K562 (cell line): ENCODE measurements around the gene LPCAT2. TPM values are rescaled to one million over a fixed set of nuclear protein-coding genes. Genes with fewer than 3 reads are reported as not detected.

ENCODE experiments used
- ATAC-seq: fragments of 200-7000 bp; cut with Tn5 transposase; 3 replicates; pipeline ENCODE4 v1.9.1; 2020; ENCODE audit warnings: moderate library complexity
- BruUV-seq: library from RNA; stranded (reverse); fragments of 400-500 nt; replicated peaks from 2 replicates; lab custom pipeline; 2021; lab: Mats Ljungman, UMichigan
- CTCF ChIA-PET: fragments of 300-600 bp; formaldehyde crosslinking; extraction: SDS; loops from one replicate; lab custom pipeline; 2021; ENCODE audit warnings: low intra/inter-chr PET ratio; lab: Yijun Ruan, JAX
- POLR2A ChIA-PET: fragments of 300-600, 350-650 bp; sonication (Branson Sonifier 250); formaldehyde crosslinking; extraction: SDS; loops from one replicate; lab custom pipeline; 2021; ENCODE audit warnings: antibody characterized with exemption, inconsistent platforms; lab: Yijun Ruan, JAX
- DNase-seq, 4 experiments: peaks; one replicate each; pipeline versions ENCODE4 v3.0.0 to v3.0.0-alpha.2; 2011 to 2018; ENCODE audit warnings: low spot score in 3 of 4, mixed read lengths in 3 of 4; ENCODE audit errors: extremely low read depth in 1 of 4
- FAIRE-seq: peaks from 2 replicates; lab custom pipeline; 2011; peaks lifted over from hg19 to GRCh38; lab: Jason Lieb, UNC
- H2AFZ ChIP-seq: 2 replicates; pipeline ENCODE4 v1.6.0; 2011; ENCODE audit warnings: low read depth, low read length, control low read depth, inconsistent platforms
- H3K27ac ChIP-seq: fragments of 200-600 bp; 3 replicates; pipeline ENCODE4 v1.8.0; 2011; ENCODE audit warnings: low read depth, mild to moderate bottlenecking, control low read depth, inconsistent platforms, low read length, moderate library complexity, mixed read lengths; ENCODE audit errors: extremely low read depth
- H3K27me3 ChIP-seq, 2 experiments: fragments of 300-600 bp in 1 of 2; 2 replicates in 1 of 2; 3 replicates in 1 of 2; pipeline versions ENCODE4 v1.6.0 to v1.8.0; 2011; ENCODE audit warnings: inconsistent platforms in 2 of 2, low read length in 2 of 2, mild to moderate bottlenecking in 1 of 2, mixed read lengths in 1 of 2, moderate library complexity in 1 of 2; ENCODE audit not compliant: control insufficient read depth in 2 of 2, insufficient read depth in 2 of 2
- H3K36me3 ChIP-seq: fragments of 300-600 bp; 3 replicates; pipeline ENCODE4 v1.8.0; 2011; ENCODE audit warnings: mild to moderate bottlenecking, low read length, inconsistent platforms; ENCODE audit not compliant: control insufficient read depth, insufficient read depth
- H3K4me1 ChIP-seq, 2 experiments: fragments of 200-600 bp in 1 of 2; replicated peaks in 1 of 2; 2 replicates in 1 of 2; 3 replicates in 1 of 2; pipeline versions ENCODE4 v1.5.1 to v1.8.0; 2011; ENCODE audit warnings: inconsistent platforms in 2 of 2, low read length in 2 of 2, mild to moderate bottlenecking in 1 of 2, mixed read lengths in 1 of 2, moderate library complexity in 1 of 2; ENCODE audit not compliant: control insufficient read depth in 2 of 2, insufficient read depth in 2 of 2
- H3K4me2 ChIP-seq: 2 replicates; pipeline ENCODE4 v1.6.1; 2011; ENCODE audit warnings: low read length, control low read depth, inconsistent platforms, mixed read lengths; ENCODE audit not compliant: insufficient read depth
- H3K4me3 ChIP-seq: fragments of 200-600 bp; sonication (generic), shearing (Covaris generic); 2 replicates; pipeline ENCODE4 v1.5.1; 2016; ENCODE audit warnings: control low read depth, inconsistent platforms
- H3K79me2 ChIP-seq: fragments of 200-600 bp; 3 replicates; pipeline ENCODE4 v1.8.0; 2011; ENCODE audit warnings: low read length, inconsistent platforms; ENCODE audit not compliant: control insufficient read depth, insufficient read depth
- H3K9ac ChIP-seq, 2 experiments: 2 replicates each; pipeline versions ENCODE4 v1.6.0 to v1.6.1; 2011; ENCODE audit warnings: low read depth in 2 of 2, low read length in 2 of 2, control low read depth in 1 of 2, inconsistent platforms in 1 of 2, mild to moderate bottlenecking in 1 of 2, mixed read lengths in 1 of 2; ENCODE audit not compliant: insufficient read depth in 1 of 2
- H3K9me1 ChIP-seq: one replicate; pipeline ENCODE4 v1.6.0; 2011; ENCODE audit warnings: inconsistent platforms, mild to moderate bottlenecking, low read length, moderate library complexity; ENCODE audit not compliant: control insufficient read depth, insufficient read depth
- H3K9me3 ChIP-seq: replicated peaks from 2 replicates; pipeline ENCODE4 v1.5.1; 2011; ENCODE audit warnings: low read depth, low read length, inconsistent platforms; ENCODE audit not compliant: control insufficient read depth, insufficient read depth
- H4K20me1 ChIP-seq: replicated peaks from 2 replicates; pipeline ENCODE4 v1.6.1; 2011; ENCODE audit warnings: low read length, inconsistent platforms, mixed read lengths; ENCODE audit not compliant: control insufficient read depth, insufficient read depth
- GATAD2A ChIP-seq: fragments of 450-650 bp; IDR thresholded peaks from 2 replicates; pipeline ENCODE4 v1.6.1; 2017
- HCFC1 ChIP-seq: IDR thresholded peaks from 2 replicates; pipeline ENCODE4 v1.6.1; 2012; ENCODE audit warnings: low read depth, low read length, improper control_type of control experiment
- HMGXB4 ChIP-seq: sonication (generic); formaldehyde crosslinking; IDR thresholded peaks from 2 replicates; pipeline ENCODE4 v1.8.1; 2023; ENCODE audit warnings: mild to moderate bottlenecking, missing genetic modification reagents
- KLF6 ChIP-seq: fragments of 250-450 bp; sonication (Bioruptor Pico); IDR thresholded peaks from 2 replicates; pipeline ENCODE4 v1.4.0; 2020; ENCODE audit warnings: mild to moderate bottlenecking, moderate library complexity, borderline replicate concordance
- NCOA6 ChIP-seq: fragments of 450-650 bp; IDR thresholded peaks from 2 replicates; pipeline ENCODE4 v1.6.1; 2017; ENCODE audit warnings: mild to moderate bottlenecking
- PTTG1 ChIP-seq: fragments of 450-650 bp; IDR thresholded peaks from 2 replicates; pipeline ENCODE4 v1.6.1; 2016; ENCODE audit warnings: low read depth, mild to moderate bottlenecking, missing genetic modification characterization, missing compliant biosample characterization
- REST ChIP-seq, 2 experiments: fragments of 450-650 bp; formaldehyde crosslinking in 1 of 2; IDR thresholded peaks; 2 replicates each; pipeline versions ENCODE4 v1.4.0 to v1.6.1; 2014 to 2020; ENCODE audit warnings: mild to moderate bottlenecking in 2 of 2, borderline replicate concordance in 1 of 2, low read depth in 1 of 2
- SAFB2 ChIP-seq: fragments of 200-400 bp; formaldehyde crosslinking; IDR thresholded peaks from 2 replicates; pipeline ENCODE4 v1.6.1; 2018; ENCODE audit warnings: borderline replicate concordance, low read length, low read depth, moderate library complexity; ENCODE audit not compliant: severe bottlenecking
- SETDB1 ChIP-seq: IDR thresholded peaks from one replicate; pipeline ENCODE4 v1.6.1; 2012; ENCODE audit warnings: low read length, control low read depth, inconsistent platforms
- ZNF384 ChIP-seq: IDR thresholded peaks from 2 replicates; pipeline ENCODE4 v1.6.1; 2012; ENCODE audit warnings: low read depth, low read length, improper control_type of control experiment
- WGBS: fragments of 100-300 bp; shearing (Covaris generic); methylation state at CpG from one replicate; pipeline ENCODE4 v1.1.6; 2016; ENCODE audit warnings: low coverage, mixed read lengths; ENCODE audit not compliant: insufficient coverage; ENCODE audit errors: missing lambda C conversion rate; 5-methylcytosine and 5-hydroxymethylcytosine counted together
- in situ Hi-C: fragments of 300-500 bp; cut with MboI; formaldehyde crosslinking; loops from 4 replicates; pipeline ENCODE4 v1.15.0; 2018; ENCODE audit warnings: inconsistent platforms, mixed read lengths
- intact Hi-C: fragments of 100-400 bp; cut with micrococcal nuclease; formaldehyde crosslinking; loops from 2 replicates; pipeline ENCODE4 v1.14.2; 2022
- polyA plus RNA-seq, 8 experiments: library from polyadenylated mRNA; depleted of rRNA in 4 of 8; stranded (reverse) in 5 of 8; unstranded in 3 of 8; fragments of >200 nt; fragmentation: Nextera tagmentation in 2 of 8; fragmentation: Illumina TruSeq in 1 of 8; extraction: Ambion mirVana in 2 of 8; extraction: Trizol in 1 of 8; gene quantifications; 2 replicates each; pipeline versions ENCODE4 v1.2.1 to v1.2.3, GENCODE V29; 2011 to 2014; ENCODE audit warnings: inconsistent platforms in 1 of 8, missing spikeins in 1 of 8
- total RNA-seq, 7 experiments: library from RNA; depleted of rRNA in 6 of 7; stranded (reverse); fragments of >200 nt in 6 of 7; fragmentation: Illumina TruSeq in 2 of 7; extraction: Trizol in 2 of 7; gene quantifications; 2 replicates each; pipeline versions ENCODE4 v1.2.1 to v1.2.3, GENCODE V29; 2011 to 2021; ENCODE audit warnings: low replicate concordance in 1 of 7
- TF ChIP-seq, protein P1 (sequence below): fragments of 250-450 bp; sonication (Bioruptor Pico); IDR thresholded peaks from 2 replicates; pipeline ENCODE4 v1.5.0; 2022; ENCODE audit warnings: mild to moderate bottlenecking

Gene LPCAT2
- total and polyA plus RNA-seq, 9 of the 15 experiments (the other 6 are each of a cell fraction or from before 2014, with no cell fraction given), result 2.9 to 15.0 (median 7.3) TPM

DNA sequence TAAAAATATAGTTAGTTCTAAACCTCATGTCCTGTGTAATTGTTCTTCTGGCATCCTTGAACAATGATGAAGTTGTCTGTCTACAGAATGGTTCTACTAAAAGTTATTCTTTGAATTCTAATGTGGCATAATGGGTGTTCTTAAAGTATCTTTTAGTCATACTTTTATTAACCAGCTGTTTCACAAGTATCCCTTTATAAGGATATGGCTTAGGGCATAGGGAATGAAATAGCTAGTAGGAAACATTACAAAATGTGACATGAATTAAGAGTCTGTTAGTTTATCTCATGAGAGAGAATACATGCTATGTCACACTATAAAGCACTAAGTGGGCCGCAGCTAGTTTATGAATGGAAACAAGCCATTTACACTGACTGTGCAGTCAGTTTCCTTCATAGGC, 31.3 kb downstream of the LPCAT2 start:
- no peaks in the 10 kb centered on the region for H3K79me2 ChIP-seq
- no peak overlapping the region for H3K9ac ChIP-seq
- H2AFZ ChIP-seq, result no peak overlapping the region
- peaks cover 3% of the 10 kb centered on the region; the same call in 1 of the 2 replicates for H4K20me1 ChIP-seq
- in situ Hi-C loops (no loop called here), intact Hi-C loops (no loop called here)
- H3K27ac ChIP-seq, result no peak overlapping the region
- no peaks in the 10 kb centered on the region for H3K36me3 ChIP-seq
- H3K4me3 ChIP-seq, result no peak overlapping the region
- no peaks in the 10 kb centered on the region for H3K9me3 ChIP-seq
- WGBS, result 83% methylated on average over 1 of the region's 1 CpG
- no peaks in the 10 kb centered on the region for H3K27me3 ChIP-seq
- no peaks in the 10 kb centered on the region for H3K4me1 ChIP-seq
- no peak overlapping the region for H3K4me2 ChIP-seq
- no peak for FAIRE-seq
- no peaks in the 10 kb centered on the region for H3K9me1 ChIP-seq
- ChIA-PET POLR2A (no interaction called here), CTCF (interaction anchor here (1.9 kb wide), 1 partner anchor 75 kb away, joined by 7 read pairs; no protein-coding TSS in a partner anchor)
- no TSS peak for BruUV-seq
- no peak for DNase-seq
- no peak for ATAC-seq
- TF ChIP-seq NCOA6 (no peak), ZNF384 (no peak), GATAD2A (no peak), PTTG1 (tag) (no peak), HCFC1 (no peak), SAFB2 (no peak), SETDB1 (no peak), KLF6 (CRISPR knock-in tag) (no peak), HMGXB4 (CRISPR knock-in tag) (no peak), REST (IDR thresholded peaks at IDR 0.05; ENCODE audit: borderline replicate concordance) (no peak), REST (CRISPR knock-in tag; IDR thresholded peaks at IDR 0.05; ENCODE audit: low read depth) (no peak)
- TF ChIP-seq, protein P1, sequence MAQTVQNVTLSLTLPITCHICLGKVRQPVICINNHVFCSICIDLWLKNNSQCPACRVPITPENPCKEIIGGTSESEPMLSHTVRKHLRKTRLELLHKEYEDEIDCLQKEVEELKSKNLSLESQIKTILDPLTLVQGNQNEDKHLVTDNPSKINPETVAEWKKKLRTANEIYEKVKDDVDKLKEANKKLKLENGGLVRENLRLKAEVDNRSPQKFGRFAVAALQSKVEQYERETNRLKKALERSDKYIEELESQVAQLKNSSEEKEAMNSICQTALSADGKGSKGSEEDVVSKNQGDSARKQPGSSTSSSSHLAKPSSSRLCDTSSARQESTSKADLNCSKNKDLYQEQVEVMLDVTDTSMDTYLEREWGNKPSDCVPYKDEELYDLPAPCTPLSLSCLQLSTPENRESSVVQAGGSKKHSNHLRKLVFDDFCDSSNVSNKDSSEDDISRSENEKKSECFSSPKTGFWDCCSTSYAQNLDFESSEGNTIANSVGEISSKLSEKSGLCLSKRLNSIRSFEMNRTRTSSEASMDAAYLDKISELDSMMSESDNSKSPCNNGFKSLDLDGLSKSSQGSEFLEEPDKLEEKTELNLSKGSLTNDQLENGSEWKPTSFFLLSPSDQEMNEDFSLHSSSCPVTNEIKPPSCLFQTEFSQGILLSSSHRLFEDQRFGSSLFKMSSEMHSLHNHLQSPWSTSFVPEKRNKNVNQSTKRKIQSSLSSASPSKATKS, result no peak
